Thoracic aorta (tissue), 2 donors: Measurements from ENCODE around the gene RENBP. TPM values are rescaled to one million over a fixed set of nuclear protein-coding genes. Genes with fewer than 3 reads are reported as not detected.

Experiments
- ATAC-seq: fragments of 150-250 bp; one replicate; pipeline ENCODE4 v1.8.0; 2017; ENCODE audit warnings: low read depth; ENCODE audit not compliant: insufficient number of reproducible peaks, low FRiP score
- DNase-seq: peaks from one replicate; pipeline ENCODE4 v3.0.0-alpha.2; 2020; ENCODE audit warnings: low spot score
- H3K27ac ChIP-seq, 2 donors: fragments of 200-600 bp; sonication (generic); 1 replicate in 1 of 2; 2 replicates in 1 of 2; pipeline ENCODE4 v1.5.1; 2016; ENCODE audit warnings: mild to moderate bottlenecking in 2 of 2, moderate library complexity in 2 of 2
- H3K27me3 ChIP-seq: fragments of 200-600 bp; sonication (generic); replicated peaks from 2 replicates; pipeline ENCODE4 v1.6.0; 2016; ENCODE audit warnings: mild to moderate bottlenecking; ENCODE audit not compliant: insufficient read depth
- H3K36me3 ChIP-seq: fragments of 200-600 bp; sonication (generic); one replicate; pipeline ENCODE4 v1.5.1; 2016
- H3K4me1 ChIP-seq, 2 donors: fragments of 200-600 bp; sonication (generic); 1 replicate in 1 of 2; 2 replicates in 1 of 2; pipeline versions ENCODE4 v1.5.1 to v1.6.0; 2016; ENCODE audit warnings: low read depth in 2 of 2, mild to moderate bottlenecking in 1 of 2; ENCODE audit not compliant: control insufficient read depth in 1 of 2
- H3K4me3 ChIP-seq: fragments of 200-600 bp; sonication (generic); 2 replicates; pipeline ENCODE4 v1.5.1; 2016; ENCODE audit warnings: mild to moderate bottlenecking
- H3K9me3 ChIP-seq: fragments of 200-600 bp; sonication (generic); 2 replicates; pipeline ENCODE4 v1.5.1; 2016
- CTCF ChIP-seq: fragments of 200-600 bp; sonication (generic); IDR thresholded peaks from one replicate; pipeline ENCODE4 v1.5.1; 2019; ENCODE audit warnings: antibody characterized with exemption
- total RNA-seq, 2 donors: library from RNA; depleted of rRNA; stranded (reverse); fragments of >200 nt; gene quantifications; one replicate each; pipeline versions ENCODE4 v1.1.0 to v1.2.3, GENCODE V29; 2016

RENBP gene
- total RNA-seq, 2 donors from 2014 or later, result 11.2 to 21.4 TPM

- Histone ChIP-seq H3K27ac (no peak overlapping the region), H3K4me3 (no peak overlapping the region), H3K27me3 (no peaks in the 10 kb centered on the region), H3K4me1 (no peaks in the 10 kb centered on the region), H3K9me3 (no peaks in the 10 kb centered on the region), H3K36me3 (no peaks in the 10 kb centered on the region)
- ATAC-seq (no peak), DNase-seq (no peak)
- no peak for TF ChIP-seq CTCF
Observed at GRCh38 chrX:153900831-153901752, 43.4 kb downstream of the RENBP start.

GRCh38 chrX:153897899-153898298 is 46.5 kb downstream of the RENBP start:
- Histone ChIP-seq H3K27ac (no peak overlapping the region), H3K4me3 (no peak overlapping the region), H3K36me3 (no peaks in the 10 kb centered on the region), H3K9me3 (no peaks in the 10 kb centered on the region), H3K27me3 (no peaks in the 10 kb centered on the region), H3K4me1 (no peaks in the 10 kb centered on the region)
- TF ChIP-seq CTCF, result no peak
- DNase-seq (no peak), ATAC-seq (no peak)

GRCh38 chrX:153889123-153889522 is 55.3 kb downstream of the RENBP start:
- DNase-seq (no peak), ATAC-seq (no peak)
- Histone ChIP-seq H3K4me1 (peaks cover 0 to 7% of the 10 kb centered on the region in 2 donors), H3K27ac (no peak overlapping the region), H3K27me3 (no peaks in the 10 kb centered on the region), H3K9me3 (no peaks in the 10 kb centered on the region), H3K4me3 (no peak overlapping the region), H3K36me3 (no peaks in the 10 kb centered on the region)
- no peak for TF ChIP-seq CTCF

- no peak overlapping the region for H3K4me3 ChIP-seq
- TF ChIP-seq CTCF, result no peak
- no peak for DNase-seq
- no peak overlapping the region for H3K27ac ChIP-seq
- no peak for ATAC-seq
- no peaks in the 10 kb centered on the region for H3K9me3 ChIP-seq
- H3K27me3 ChIP-seq, result no peaks in the 10 kb centered on the region
- H3K4me1 ChIP-seq, result peaks cover 0 to 7% of the 10 kb centered on the region in 2 donors
- H3K36me3 ChIP-seq, result no peaks in the 10 kb centered on the region
Observed at GRCh38 chrX:153888344-153888743, 56.1 kb downstream of the RENBP start.

- Histone ChIP-seq H3K4me1 (peaks cover 0 to 7% of the 10 kb centered on the region in 2 donors), H3K4me3 (no peak overlapping the region), H3K36me3 (no peaks in the 10 kb centered on the region), H3K27ac (no peak overlapping the region), H3K9me3 (no peaks in the 10 kb centered on the region), H3K27me3 (no peaks in the 10 kb centered on the region)
- TF ChIP-seq CTCF, result no peak
- DNase-seq (no peak), ATAC-seq (no peak)
Observed at GRCh38 chrX:153887385-153887784, 57.1 kb downstream of the RENBP start.
